GM23338 (cell line): ENCODE measurements around the gene R3HDM1. TPM values are rescaled to one million over a fixed set of nuclear protein-coding genes. Genes with fewer than 3 reads are reported as not detected.

Experiments used
- ATAC-seq: fragments of 200-7000 bp; cut with Tn5 transposase; 3 replicates; pipeline ENCODE4 v1.9.1; 2020
- DNase-seq: peaks from one replicate; pipeline ENCODE4 v3.0.0-alpha.2; 2015; ENCODE audit warnings: low spot score
- H2AFZ ChIP-seq: fragments of 200-600 bp; sonication (generic); 2 replicates; pipeline ENCODE4 v1.8.0; 2016; ENCODE audit warnings: antibody characterized with exemption, mild to moderate bottlenecking, moderate library complexity
- H3F3A ChIP-seq: fragments of 200-600 bp; sonication (generic); replicated peaks from 2 replicates; pipeline ENCODE4 v1.8.0; 2017; ENCODE audit warnings: antibody characterized with exemption, mixed run types, low read depth
- H3K27ac ChIP-seq: fragments of 200-600 bp; sonication (generic); 2 replicates; pipeline ENCODE4 v1.6.1; 2016; ENCODE audit warnings: low read depth
- H3K27me3 ChIP-seq: fragments of 200-600 bp; sonication (generic); 2 replicates; pipeline ENCODE4 v1.8.0; 2016; ENCODE audit warnings: mild to moderate bottlenecking, mixed run types, moderate library complexity; ENCODE audit not compliant: insufficient read depth
- H3K36me3 ChIP-seq: fragments of 200-600 bp; sonication (generic); 2 replicates; pipeline ENCODE4 v1.8.0; 2016; ENCODE audit warnings: mild to moderate bottlenecking; ENCODE audit not compliant: insufficient read depth
- H3K4me1 ChIP-seq: fragments of 200-600 bp; sonication (generic); 2 replicates; pipeline ENCODE4 v1.8.0; 2016; ENCODE audit warnings: mild to moderate bottlenecking, moderate library complexity; ENCODE audit not compliant: insufficient read depth
- H3K4me2 ChIP-seq: fragments of 200-600 bp; sonication (generic); 2 replicates; pipeline ENCODE4 v1.7.1; 2017; ENCODE audit warnings: mixed run types
- H3K4me3 ChIP-seq: fragments of 200-600 bp; sonication (generic); 2 replicates; pipeline ENCODE4 v1.6.1; 2016; ENCODE audit warnings: mixed run types
- H3K79me2 ChIP-seq: fragments of 200-600 bp; sonication (generic); replicated peaks from 2 replicates; pipeline ENCODE4 v1.8.0; 2017; ENCODE audit warnings: mild to moderate bottlenecking; ENCODE audit not compliant: insufficient read depth
- H3K9me2 ChIP-seq: fragments of 200-600 bp; sonication (generic); 2 replicates; pipeline ENCODE4 v1.8.0; 2017; ENCODE audit not compliant: insufficient read depth
- H4K20me1 ChIP-seq: fragments of 200-600 bp; sonication (generic); replicated peaks from 2 replicates; pipeline ENCODE4 v1.8.0; 2017; ENCODE audit warnings: mild to moderate bottlenecking; ENCODE audit not compliant: insufficient read depth
- H3K27ac Mint-ChIP-seq: 2 replicates; pipeline ENCODE4 v1.8.0; 2020; ENCODE audit warnings: inconsistent platforms, mild to moderate bottlenecking, moderate library complexity, mixed read lengths
- H3K27me3 Mint-ChIP-seq: 3 replicates; pipeline ENCODE4 v1.8.0; 2022; ENCODE audit warnings: low read depth, mild to moderate bottlenecking, moderate library complexity, mixed read lengths, inconsistent platforms; ENCODE audit not compliant: insufficient read depth, poor library complexity
- H3K36me3 Mint-ChIP-seq: 3 replicates; pipeline ENCODE4 v1.8.0; 2021; ENCODE audit warnings: low read depth, mild to moderate bottlenecking, inconsistent platforms, moderate library complexity, mixed read lengths
- H3K4me1 Mint-ChIP-seq: 3 replicates; pipeline ENCODE4 v1.8.0; 2020; ENCODE audit warnings: mild to moderate bottlenecking, inconsistent platforms, mixed read lengths
- H3K4me3 Mint-ChIP-seq: 3 replicates; pipeline ENCODE4 v1.8.0; 2021; ENCODE audit warnings: moderate library complexity, mild to moderate bottlenecking, inconsistent platforms, mixed read lengths
- H3K9me3 Mint-ChIP-seq: 3 replicates; pipeline ENCODE4 v1.8.0; 2020; ENCODE audit warnings: moderate library complexity, mild to moderate bottlenecking, inconsistent platforms, mixed read lengths
- CREB1 ChIP-seq: fragments of 250-450 bp; sonication (Bioruptor Pico); IDR thresholded peaks from 2 replicates; pipeline ENCODE4 v1.5.0; 2020; ENCODE audit warnings: low read depth, mild to moderate bottlenecking, moderate library complexity
- ETS1 ChIP-seq: IDR thresholded peaks from 2 replicates; pipeline ENCODE4 v1.6.1; 2016; ENCODE audit warnings: antibody characterized with exemption
- EZH2 ChIP-seq: fragments of 200-600 bp; sonication (generic); IDR thresholded peaks from one replicate; pipeline ENCODE4 v1.8.0; 2017; ENCODE audit warnings: antibody characterized with exemption, mild to moderate bottlenecking, low read depth; ENCODE audit not compliant: unreplicated experiment
- JUNB ChIP-seq: IDR thresholded peaks from one replicate; pipeline ENCODE4 v1.6.1; 2016; ENCODE audit warnings: antibody characterized with exemption; ENCODE audit not compliant: unreplicated experiment
- NANOG ChIP-seq: IDR thresholded peaks from 2 replicates; pipeline ENCODE4 v1.6.1; 2016; ENCODE audit warnings: antibody characterized with exemption, borderline replicate concordance
- POLR2AphosphoS5 ChIP-seq: IDR thresholded peaks from 2 replicates; pipeline ENCODE4 v1.6.1; 2016; ENCODE audit warnings: antibody characterized with exemption, low read depth
- REST ChIP-seq: IDR thresholded peaks from one replicate; pipeline ENCODE4 v1.6.1; 2018; ENCODE audit warnings: antibody characterized with exemption; ENCODE audit not compliant: unreplicated experiment
- ZNF462 ChIP-seq: fragments of 250-450 bp; sonication (Bioruptor Pico); IDR thresholded peaks from 2 replicates; pipeline ENCODE4 v1.5.0; 2020; ENCODE audit warnings: mild to moderate bottlenecking, moderate library complexity
- polyA plus RNA-seq: library from polyadenylated mRNA; unstranded; fragments of >200 nt; fragmentation: Nextera tagmentation; extraction: Ambion mirVana; gene quantifications from 2 replicates; pipeline ENCODE4 v1.2.1, GENCODE V29; 2016
- total RNA-seq: library from RNA; depleted of rRNA; stranded (reverse); fragments of >200 nt; shearing (Covaris generic); gene quantifications from 2 replicates; pipeline ENCODE4 v1.2.3, GENCODE V29; 2014
- TF ChIP-seq, protein P1 (sequence below), 2 experiments: fragments of 200-600 bp in 1 of 2; sonication (generic) in 1 of 2; conservative IDR thresholded peaks; 2 replicates each; pipeline versions ENCODE4 v1.5.1 to v1.6.1; 2016 to 2017; ENCODE audit warnings: antibody characterized with exemption in 2 of 2, low read depth in 2 of 2, mild to moderate bottlenecking in 2 of 2, moderate library complexity in 1 of 2

Gene R3HDM1
- total and polyA plus RNA-seq, 2 experiments from 2014 or later = 63.1 to 88.8 TPM

DNA sequence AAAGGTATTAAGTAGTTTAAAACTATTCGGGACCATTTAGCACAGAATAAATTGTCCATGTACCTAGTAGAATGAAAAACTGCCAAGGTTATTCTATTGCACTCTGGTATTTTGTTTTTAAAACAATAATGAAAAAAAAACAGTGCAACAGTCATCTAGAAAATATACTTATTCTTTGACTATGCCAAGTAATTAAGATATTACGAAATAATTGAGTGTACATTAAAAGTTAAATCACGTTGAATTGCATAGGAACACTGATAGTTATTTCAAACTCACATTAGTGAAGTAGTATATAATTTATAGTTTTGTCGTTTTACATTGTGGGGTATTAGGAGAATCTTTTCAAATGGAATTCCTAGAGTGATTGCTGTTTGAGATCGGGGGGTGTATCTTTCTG is 20.1 kb downstream of the R3HDM1 start:
- Histone ChIP-seq H4K20me1 (peaks cover 11% of the 10 kb centered on the region), H3K27me3 (no peaks in the 10 kb centered on the region), H3K36me3 (no peaks in the 10 kb centered on the region), H3K4me3 (no peak overlapping the region), H3K9me2 (no peaks in the 10 kb centered on the region), H3K27ac (no peak overlapping the region), H3F3A (no peaks in the 10 kb centered on the region), H2AFZ (no peak overlapping the region), H3K4me1 (peaks cover 8% of the 10 kb centered on the region), H3K79me2 (peaks cover 100% of the 10 kb centered on the region), H3K4me2 (no peak overlapping the region)
- H3K36me3 Mint-ChIP-seq = 0 out of 3 replicates have a peak, but pooled peaks cover 3% of the 10 kb centered on the region
- peaks cover 9% of the 10 kb centered on the region; the same call in 2 of the 3 replicates for H3K4me1 Mint-ChIP-seq
- ATAC-seq (no peak), DNase-seq (no peak)
- H3K4me3 Mint-ChIP-seq = no peak overlapping the region
- H3K9me3 Mint-ChIP-seq = no peaks in the 10 kb centered on the region
- no peaks in the 10 kb centered on the region for H3K27me3 Mint-ChIP-seq
- TF ChIP-seq NANOG (no peak), REST (no peak), CREB1 (no peak), EZH2 (no peak), POLR2AphosphoS5 (no peak), ETS1 (no peak), JUNB (no peak)
- TF ChIP-seq, protein P1, sequence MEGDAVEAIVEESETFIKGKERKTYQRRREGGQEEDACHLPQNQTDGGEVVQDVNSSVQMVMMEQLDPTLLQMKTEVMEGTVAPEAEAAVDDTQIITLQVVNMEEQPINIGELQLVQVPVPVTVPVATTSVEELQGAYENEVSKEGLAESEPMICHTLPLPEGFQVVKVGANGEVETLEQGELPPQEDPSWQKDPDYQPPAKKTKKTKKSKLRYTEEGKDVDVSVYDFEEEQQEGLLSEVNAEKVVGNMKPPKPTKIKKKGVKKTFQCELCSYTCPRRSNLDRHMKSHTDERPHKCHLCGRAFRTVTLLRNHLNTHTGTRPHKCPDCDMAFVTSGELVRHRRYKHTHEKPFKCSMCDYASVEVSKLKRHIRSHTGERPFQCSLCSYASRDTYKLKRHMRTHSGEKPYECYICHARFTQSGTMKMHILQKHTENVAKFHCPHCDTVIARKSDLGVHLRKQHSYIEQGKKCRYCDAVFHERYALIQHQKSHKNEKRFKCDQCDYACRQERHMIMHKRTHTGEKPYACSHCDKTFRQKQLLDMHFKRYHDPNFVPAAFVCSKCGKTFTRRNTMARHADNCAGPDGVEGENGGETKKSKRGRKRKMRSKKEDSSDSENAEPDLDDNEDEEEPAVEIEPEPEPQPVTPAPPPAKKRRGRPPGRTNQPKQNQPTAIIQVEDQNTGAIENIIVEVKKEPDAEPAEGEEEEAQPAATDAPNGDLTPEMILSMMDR (conservative IDR thresholded peaks at IDR 0.05; ENCODE audit: low read depth in 2 of 2) = no peak
- no peak overlapping the region for H3K27ac Mint-ChIP-seq

- no peaks in the 10 kb centered on the region for H3F3A ChIP-seq
- H3K4me2 ChIP-seq = no peak overlapping the region
- H3K79me2 ChIP-seq = peaks cover 100% of the 10 kb centered on the region
- H3K27ac Mint-ChIP-seq = no peak overlapping the region
- H3K36me3 ChIP-seq = no peaks in the 10 kb centered on the region
- H3K4me3 ChIP-seq = no peak overlapping the region
- no peak overlapping the region for H3K4me3 Mint-ChIP-seq
- H3K36me3 Mint-ChIP-seq = no peaks in the 10 kb centered on the region
- H3K4me1 ChIP-seq = peaks cover 8% of the 10 kb centered on the region
- H3K27ac ChIP-seq = no peak overlapping the region
- DNase-seq (no peak), ATAC-seq (no peak)
- no peaks in the 10 kb centered on the region for H3K27me3 Mint-ChIP-seq
- no peaks in the 10 kb centered on the region for H3K9me3 Mint-ChIP-seq
- no peaks in the 10 kb centered on the region for H3K27me3 ChIP-seq
- H4K20me1 ChIP-seq = peaks cover 21% of the 10 kb centered on the region
- peaks cover 20% of the 10 kb centered on the region for H3K4me1 Mint-ChIP-seq
- no peak overlapping the region for H2AFZ ChIP-seq
- no peaks in the 10 kb centered on the region for H3K9me2 ChIP-seq
- no peak for TF ChIP-seq ZNF462 (CRISPR knock-in tag)
Measured at GRCh38 chr2:135552887-135553286, 21.6 kb downstream of the R3HDM1 start.
